GM21529 (cell line): ENCODE results near the gene SERPINF2.
"Not testable (repeated sequence)": the region's sequence is repeated elsewhere in the genome, so short reads cannot be mapped to it uniquely, and the experiment has no call there.

Experiments used
- ATAC-seq: cut with Tn5 transposase; IDR thresholded peaks from one replicate; pipeline ENCODE4 v1.9.1; 2021; ENCODE audit not compliant: unreplicated experiment

The SERPINF2 gene

DNA sequence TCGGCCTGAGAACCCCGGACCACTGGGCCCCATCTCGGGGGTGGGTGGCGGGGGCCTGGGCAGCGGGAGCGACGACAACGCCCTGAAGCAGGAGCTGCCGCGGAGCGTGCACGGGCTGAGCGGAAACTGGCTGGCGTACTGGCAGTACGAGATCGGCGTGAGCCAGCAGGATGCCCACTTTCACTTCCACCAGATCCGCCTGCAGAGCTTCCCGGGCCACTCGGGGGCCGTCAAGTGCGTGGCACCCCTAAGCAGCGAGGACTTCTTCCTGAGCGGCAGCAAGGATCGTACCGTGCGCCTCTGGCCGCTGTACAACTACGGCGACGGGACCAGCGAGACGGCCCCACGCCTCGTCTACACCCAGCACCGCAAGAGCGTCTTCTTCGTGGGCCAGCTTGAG is 8.9 kb upstream of the SERPINF2 start:
- no peak for ATAC-seq

DNA sequence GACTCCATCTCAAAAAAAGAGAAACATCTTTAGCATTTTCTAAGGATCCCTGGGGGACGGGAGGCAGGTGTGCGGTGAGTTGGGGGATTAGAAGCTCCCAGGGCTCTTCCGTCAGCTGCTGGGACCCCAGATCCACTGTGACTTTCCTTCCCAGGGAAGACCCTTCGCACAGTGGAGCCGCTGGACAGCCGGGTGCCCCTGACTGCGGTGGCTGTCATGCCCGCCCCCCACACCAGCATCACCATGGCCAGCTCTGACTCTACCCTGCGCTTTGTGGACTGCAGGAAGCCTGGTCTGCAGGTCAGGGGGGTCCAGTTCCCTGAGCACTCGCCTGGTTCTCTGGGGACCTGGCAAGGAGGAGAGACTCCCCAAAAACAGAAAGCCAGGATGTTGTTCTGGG is 7.3 kb upstream of the SERPINF2 start:
- ATAC-seq, result no peak

DNA sequence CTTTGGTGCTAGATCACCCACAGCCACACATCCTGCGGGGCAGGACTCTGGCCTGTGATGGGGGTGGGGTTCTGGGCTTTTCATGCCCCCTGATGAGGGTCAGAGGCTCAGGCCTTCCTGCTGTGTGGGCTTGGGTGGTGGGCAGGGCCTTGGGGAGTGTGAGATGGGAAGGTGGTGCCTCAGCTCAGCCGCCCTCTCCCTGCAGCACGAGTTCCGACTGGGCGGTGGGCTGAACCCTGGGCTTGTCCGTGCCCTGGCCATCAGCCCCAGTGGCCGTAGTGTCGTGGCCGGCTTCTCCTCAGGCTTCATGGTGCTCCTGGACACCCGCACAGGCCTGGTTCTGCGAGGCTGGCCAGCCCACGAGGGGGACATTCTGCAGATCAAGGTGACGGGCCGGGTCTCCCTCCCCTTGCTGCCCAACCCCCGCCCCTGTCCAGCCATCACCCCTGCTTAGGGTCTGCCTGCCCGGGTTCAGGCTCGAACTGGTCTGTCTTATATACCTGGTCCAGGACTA is 6.8 kb upstream of the SERPINF2 start:
- no peak for ATAC-seq

DNA sequence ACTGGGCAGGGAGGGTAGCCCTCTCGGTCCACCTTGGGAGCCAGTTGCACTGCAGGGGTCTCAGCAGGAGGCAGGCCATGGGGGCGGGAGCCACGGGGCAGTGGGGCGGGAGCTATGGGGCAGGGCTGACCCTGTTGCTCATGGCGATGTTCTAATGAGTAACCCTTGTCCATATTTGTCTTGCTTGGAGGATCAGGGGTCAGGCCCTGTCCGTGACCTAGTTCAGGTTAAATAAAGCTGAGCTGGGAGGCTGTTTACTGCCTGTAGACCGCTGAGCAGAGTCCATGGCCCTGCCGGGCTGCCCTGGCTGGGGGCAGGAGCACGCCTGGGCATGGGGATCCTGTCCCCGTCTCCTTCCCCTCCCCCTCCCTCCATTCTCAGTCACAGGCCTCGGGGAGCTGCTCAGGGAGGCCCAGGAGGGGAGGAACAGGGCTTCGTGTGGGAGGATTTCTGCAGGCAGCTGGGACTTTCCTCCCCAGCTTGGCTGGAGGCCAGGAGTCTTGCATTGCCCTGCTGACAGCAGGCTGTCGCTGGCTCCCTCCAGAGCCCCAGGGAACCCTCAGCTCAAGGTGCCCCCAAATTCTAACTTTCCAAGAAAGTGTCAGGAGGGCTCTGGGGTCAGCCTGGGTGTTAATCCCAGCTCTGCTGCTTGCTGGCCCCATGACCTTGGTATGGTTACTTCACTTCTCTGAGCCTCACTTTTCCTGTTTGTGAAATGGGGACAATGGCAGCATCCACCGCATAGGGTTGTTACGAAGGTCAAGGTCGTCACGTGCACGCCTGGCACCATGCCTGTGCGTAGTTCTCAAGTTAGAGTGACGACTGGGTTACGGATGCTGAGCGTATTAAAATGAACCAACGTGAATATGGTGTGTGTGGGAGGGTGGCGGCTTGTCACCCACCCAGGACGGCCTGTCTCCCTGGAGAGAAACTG is 6.1 kb upstream of the SERPINF2 start:
- ATAC-seq, result no peak

DNA sequence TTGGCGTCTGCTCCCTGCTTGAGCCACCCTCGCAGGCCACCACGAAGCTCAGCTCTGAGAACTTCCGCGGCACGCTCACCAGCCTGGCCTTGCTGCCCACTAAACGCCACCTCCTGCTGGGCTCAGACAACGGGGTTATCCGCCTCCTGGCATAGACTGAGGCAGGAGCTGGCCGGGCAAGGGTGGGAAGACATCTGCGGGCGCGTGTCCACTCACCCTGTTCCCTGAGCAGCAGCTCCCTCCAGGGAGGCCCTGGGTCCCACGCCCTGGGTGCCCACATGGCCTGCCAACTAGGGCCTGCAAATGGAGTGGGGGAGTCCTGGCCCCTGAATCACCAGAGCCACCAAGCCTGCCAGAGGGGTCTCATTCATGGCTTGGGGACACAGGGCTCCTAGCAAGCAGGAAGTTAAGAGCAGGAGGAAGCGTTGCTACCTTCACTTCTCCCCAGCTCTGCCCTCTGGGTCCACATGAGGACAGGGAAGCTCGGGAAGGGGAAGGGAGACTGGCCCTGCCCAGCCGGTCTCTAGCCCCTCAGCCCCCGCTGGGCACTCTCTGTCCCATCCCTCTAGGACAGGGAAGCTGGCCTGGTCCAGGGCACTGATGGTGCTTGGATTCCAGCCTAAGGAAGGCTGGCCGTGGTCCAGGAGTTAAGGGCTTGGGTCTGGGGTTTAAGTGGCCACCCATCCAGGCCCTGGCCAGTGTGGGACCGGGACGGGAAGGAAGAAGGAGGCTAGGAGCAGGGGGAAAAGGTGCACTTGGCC is 5.0 kb upstream of the SERPINF2 start:
- ATAC-seq, result no peak

DNA sequence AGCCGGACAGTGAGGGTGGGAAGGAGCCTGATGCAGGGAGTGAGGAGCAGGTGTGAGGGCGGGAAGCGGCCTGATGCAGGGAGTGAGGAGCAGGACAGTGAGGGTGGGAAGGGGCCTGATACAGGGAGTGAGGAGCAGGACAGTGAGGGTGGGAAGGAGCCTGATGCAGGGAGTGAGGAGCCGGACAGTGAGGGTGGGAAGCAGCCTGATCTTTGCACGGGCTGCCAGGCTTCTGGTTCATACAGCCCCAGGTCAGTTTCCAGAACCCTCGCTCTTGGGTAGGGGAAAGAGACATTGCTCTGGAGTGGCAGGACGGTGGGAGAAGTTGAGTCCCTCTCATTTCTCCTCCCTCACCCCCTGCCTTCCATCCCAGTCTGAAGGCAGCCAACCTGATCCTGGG is 772 bp upstream of the SERPINF2 start:
- not testable (repeated sequence) for ATAC-seq

DNA sequence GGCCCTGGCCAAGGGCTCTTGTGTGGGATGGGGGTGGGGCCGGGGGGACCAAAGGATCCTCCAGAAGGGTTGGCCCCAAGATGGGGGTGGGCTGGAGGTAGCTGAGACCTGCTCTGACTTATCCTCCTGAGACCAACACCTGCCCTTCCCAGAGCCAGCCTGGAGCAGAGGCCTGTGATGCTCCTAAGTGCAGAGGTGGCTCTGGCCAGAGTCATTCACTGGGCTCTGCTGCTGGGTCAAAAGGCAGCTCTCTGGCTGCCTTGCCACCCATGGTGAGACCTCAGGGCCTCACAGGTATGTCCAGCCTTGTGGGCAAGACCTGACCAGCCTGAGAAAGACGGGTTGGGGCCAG is 393 bp downstream of the SERPINF2 start:
- ATAC-seq, result no peak

DNA sequence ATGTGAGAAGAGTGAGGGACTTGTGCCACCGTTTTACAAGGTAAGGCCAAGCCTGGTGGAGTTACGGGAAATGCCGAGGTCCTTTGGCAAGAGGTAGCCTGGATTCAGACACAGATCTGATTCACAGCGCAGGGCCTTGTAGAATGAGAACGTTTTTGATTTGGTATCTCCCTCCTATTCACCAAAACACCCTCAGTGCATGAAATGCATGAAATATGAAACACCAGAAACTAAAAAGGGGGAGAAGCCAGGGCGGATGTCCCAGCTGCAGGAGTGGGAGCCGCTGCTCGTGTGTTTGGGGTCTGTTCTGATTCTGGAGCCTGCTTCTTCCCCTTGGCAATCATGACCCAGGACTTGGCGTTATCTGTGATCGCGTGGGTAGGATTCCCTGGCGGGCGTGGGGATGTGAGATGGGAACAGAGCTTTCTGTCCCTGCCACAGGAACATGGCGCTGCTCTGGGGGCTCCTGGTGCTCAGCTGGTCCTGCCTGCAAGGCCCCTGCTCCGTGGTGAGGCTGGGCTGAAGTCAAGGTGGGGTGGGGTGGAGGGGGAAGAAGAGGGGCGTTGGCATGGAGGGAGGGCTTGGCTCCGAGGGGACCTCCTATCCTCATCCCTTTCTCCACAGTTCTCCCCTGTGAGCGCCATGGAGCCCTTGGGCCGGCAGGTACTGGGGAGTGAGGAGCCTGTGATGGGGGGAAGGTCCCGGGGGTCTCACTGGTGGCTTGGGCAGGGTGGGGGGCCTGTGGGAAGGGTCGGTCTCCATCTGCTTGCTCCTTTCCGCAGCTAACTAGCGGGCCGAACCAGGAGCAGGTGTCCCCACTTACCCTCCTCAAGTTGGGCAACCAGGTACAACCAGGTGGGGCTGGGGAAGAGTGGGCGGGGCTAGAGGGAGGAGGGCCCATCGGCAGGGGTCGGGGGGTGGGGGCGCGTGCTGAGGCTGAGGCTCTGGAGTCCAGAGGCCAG is 2.2 kb downstream of the SERPINF2 start:
- no peak for ATAC-seq

DNA sequence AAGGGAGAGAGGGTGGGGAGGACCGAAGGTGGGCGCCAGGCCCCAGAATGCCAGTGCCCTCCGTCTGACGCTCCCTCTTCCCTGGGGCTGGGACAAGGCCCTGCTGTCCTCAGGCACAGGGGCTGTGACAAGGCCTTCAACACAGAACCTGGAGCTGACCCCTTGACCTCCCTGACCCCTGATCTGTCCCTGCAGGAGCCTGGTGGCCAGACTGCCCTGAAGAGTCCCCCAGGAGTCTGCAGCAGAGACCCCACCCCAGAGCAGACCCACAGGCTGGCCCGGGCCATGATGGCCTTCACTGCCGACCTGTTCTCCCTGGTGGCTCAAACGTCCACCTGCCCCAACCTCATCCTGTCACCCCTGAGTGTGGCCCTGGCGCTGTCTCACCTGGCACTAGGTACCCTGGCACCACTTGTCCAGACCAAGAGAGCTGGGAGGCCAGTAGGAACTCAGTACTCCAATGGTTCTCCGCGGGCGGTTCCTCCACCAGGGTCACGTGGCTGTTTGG is 2.9 kb downstream of the SERPINF2 start:
- no peak for ATAC-seq

DNA sequence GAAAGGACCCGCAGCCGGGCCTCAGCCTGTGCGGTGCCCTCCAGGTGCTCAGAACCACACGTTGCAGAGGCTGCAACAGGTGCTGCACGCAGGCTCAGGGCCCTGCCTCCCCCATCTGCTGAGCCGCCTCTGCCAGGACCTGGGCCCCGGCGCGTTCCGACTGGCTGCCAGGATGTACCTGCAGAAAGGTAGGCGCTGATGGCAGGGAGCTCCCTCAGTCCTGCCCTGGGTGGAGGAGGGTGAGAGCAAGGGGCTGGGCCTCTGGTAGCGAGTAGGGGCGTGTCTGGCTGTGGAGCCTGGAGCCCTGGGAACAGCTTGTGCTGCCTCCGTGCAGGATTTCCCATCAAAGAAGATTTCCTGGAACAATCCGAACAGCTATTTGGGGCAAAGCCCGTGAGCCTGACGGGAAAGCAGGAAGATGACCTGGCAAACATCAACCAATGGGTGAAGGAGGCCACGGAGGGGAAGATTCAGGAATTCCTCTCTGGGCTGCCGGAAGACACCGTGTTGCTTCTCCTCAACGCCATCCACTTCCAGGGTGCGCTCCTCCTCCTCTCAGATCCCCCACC is 4.4 kb downstream of the SERPINF2 start:
- ATAC-seq, result no peak

DNA sequence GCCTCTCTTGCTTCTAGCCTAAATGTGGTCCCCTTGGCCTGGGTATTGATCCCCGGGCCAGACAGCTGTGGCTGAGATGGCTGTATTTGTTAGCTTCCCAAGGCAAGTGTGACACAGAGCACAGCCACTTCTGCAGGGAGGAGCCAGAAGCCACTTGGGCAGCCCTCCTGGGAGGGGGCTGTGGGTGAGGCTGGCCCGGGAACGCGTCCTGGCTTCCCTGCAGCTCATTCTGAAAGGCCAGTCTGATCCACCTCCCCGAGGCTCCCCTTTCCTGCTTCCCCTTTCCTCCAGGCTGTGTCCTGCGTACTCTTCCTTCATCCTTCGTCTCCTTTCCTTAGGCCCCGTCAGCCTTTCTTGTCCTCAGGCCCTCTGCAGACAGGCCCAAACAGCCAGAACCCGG is 8.0 kb downstream of the SERPINF2 start:
- no peak for ATAC-seq

DNA sequence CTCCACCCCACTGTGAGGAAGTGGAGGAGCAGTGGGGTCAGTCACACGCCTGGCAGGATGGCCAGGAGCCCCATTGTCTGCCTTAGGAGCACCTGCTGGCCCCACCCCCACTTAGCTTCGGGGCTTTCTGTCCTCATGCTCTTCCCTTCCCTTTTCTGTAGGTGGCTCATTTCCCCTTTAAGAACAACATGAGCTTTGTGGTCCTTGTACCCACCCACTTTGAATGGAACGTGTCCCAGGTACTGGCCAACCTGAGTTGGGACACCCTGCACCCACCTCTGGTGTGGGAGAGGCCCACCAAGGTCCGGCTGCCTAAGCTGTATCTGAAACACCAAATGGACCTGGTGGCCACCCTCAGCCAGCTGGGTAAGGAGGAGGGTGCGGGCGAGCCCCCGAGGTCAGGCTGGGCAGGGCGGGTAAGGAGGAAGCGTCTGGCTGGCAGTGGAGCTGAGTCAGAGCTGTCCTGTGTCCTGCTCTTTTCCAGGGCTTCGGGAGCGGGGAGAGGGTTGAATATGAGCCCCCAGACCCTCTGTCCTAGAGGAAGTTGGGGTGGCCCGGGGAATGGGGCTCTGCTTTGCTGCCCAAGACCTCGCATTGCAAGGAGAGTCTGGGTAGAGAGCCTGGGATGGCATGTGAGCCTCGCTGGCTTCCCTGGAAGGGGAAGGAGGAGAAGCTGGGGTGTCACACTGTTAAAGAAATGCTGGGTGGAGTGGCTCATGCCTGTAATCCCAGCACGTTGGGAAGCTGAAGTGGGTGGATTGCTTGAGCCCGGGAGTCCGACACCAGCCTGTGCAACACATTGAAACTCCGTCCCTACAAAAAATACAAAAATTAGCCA is 10.0 kb downstream of the SERPINF2 start:
- ATAC-seq, result no peak

DNA sequence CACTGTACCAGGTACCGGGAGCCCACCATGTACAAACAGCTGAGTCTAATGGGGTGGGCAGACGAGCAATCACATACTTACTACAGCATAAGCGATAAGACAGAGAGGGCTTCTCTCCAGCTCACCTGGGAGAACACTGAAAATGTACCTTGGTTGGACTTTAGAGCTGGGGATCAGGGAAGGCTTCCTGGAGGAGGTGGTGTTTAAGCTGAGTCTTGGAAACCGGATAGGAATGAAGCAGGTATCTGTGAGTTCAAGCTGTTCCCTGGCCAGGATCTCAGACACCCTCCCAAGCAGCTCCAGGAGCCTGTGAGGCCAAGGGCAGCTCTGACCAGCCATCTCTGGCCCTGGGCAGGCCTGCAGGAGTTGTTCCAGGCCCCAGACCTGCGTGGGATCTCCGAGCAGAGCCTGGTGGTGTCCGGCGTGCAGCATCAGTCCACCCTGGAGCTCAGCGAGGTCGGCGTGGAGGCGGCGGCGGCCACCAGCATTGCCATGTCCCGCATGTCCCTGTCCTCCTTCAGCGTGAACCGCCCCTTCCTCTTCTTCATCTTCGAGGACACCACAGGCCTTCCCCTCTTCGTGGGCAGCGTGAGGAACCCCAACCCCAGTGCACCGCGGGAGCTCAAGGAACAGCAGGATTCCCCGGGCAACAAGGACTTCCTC is 11.2 kb downstream of the SERPINF2 start:
- ATAC-seq, result no peak

DNA sequence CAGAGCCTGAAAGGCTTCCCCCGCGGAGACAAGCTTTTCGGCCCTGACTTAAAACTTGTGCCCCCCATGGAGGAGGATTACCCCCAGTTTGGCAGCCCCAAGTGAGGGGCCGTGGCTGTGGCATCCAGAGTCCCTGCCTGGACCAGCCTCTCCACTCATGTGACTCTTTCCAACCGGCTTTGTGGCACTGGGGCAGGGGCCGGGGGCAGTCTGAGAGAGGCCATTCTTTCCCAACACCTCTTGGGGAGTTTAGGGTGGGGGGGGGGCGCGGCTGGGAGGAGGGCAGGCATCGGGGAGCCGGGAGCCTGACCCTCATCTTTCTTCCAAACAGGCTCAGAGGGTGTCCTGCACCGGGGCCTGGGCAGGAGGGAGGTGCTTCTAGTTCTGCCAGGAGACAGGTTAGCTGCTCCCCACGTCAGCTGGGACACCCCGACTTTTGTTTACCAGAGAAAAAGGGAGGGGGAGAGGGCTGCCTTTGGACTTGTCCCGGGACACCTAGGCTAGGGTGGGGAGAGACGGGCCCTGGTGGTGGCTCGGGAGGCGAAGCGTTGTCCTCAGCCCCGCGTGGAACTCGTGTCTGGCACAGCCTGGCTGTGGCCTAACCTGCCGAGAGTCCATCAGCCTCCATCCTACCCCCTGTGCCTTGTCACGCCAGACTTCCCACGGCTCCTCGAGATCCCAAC is 11.9 kb downstream of the SERPINF2 start:
- ATAC-seq, result no peak

DNA sequence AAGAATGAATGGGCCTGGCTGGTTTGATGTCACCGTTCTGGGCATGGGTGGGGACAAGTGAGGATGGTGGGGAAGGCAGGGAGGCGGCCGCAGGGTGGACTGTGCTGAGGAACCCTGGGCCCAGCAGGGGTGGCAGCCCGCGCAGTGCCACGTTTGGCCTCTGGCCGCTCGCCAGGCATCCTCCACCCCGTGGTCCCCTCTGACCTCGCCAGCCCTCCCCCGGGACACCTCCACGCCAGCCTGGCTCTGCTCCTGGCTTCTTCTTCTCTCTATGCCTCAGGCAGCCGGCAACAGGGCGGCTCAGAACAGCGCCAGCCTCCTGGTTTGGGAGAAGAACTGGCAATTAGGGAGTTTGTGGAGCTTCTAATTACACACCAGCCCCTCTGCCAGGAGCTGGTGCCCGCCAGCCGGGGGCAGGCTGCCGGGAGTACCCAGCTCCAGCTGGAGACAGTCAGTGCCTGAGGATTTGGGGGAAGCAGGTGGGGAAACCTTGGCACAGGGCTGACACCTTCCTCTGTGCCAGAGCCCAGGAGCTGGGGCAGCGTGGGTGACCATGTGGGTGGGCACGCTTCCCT is 12.7 kb downstream of the SERPINF2 start:
- ATAC-seq, result no peak

DNA sequence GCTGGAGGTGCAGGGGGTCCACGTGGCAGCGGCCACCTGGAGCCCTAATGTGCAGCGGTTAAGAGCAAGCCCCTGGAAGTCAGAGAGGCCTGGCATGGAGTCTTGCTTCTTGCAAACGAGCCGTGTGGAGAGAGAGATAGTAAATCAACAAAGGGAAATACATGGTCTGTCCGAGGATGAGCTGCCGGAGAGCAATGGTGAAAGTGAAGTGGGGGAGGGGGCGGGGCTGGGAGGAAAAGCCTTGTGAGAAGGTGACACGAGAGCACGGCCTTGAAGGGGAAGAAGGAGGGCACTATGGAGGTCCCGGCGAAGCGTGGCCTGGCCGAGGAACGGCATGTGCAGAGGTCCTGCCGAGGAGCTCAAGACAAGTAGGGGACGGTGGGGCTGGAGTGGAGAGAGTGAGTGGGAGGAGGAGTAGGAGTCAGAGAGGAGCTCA is 13.2 kb downstream of the SERPINF2 start:
- no peak for ATAC-seq

DNA sequence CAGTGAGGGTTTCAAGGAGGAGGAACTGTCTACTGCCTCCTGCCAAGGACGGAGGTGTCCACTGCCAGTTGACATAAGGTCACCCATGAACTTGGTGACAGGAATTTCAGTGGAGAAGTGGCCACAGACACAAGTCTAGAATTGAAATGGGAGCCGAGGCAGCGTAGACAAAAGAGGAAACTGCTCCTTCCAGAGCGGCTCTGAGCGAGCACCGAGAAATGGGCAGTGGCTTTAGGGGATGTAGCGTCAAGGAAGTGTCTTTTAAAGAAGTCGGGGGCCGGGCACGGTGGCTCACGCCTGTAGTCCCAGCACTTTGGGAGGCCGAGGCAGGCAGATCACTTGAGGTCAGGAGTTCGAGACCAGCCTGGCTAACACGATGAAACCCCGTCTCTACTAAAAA is 16.1 kb downstream of the SERPINF2 start:
- no peak for ATAC-seq

DNA sequence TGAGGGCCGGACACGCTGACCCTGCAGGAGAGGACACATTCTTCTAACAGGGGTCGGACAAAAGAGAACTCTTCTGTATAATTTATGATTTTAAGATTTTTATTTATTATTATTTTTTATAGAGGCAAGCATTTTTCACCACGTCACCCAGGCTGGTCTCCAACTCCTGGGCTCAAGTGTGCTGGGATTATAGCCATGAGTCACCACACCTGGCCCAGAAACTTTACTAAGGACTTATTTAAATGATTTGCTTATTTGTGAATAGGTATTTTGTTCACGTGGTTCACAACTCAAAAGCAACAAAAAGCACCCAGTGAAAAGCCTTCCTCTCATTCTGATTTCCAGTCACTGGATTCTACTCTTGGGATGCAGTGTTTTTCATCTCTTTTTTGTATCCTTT is 16.9 kb downstream of the SERPINF2 start:
- ATAC-seq, result no peak
